ENCODE results near the gene NSUN5.

GRCh38 chr7:73354821-73355220, 46.2 kb upstream of the NSUN5 start:
- TF ChIP-seq MXD4 (CRISPR knock-in tag; IDR thresholded peaks at IDR 0.05; ENCODE audit: borderline replicate concordance) = no peak
- TF ChIP-seq ETV6 (CRISPR knock-in tag; IDR thresholded peaks at IDR 0.05) = no peak
- TF ChIP-seq, protein P1, sequence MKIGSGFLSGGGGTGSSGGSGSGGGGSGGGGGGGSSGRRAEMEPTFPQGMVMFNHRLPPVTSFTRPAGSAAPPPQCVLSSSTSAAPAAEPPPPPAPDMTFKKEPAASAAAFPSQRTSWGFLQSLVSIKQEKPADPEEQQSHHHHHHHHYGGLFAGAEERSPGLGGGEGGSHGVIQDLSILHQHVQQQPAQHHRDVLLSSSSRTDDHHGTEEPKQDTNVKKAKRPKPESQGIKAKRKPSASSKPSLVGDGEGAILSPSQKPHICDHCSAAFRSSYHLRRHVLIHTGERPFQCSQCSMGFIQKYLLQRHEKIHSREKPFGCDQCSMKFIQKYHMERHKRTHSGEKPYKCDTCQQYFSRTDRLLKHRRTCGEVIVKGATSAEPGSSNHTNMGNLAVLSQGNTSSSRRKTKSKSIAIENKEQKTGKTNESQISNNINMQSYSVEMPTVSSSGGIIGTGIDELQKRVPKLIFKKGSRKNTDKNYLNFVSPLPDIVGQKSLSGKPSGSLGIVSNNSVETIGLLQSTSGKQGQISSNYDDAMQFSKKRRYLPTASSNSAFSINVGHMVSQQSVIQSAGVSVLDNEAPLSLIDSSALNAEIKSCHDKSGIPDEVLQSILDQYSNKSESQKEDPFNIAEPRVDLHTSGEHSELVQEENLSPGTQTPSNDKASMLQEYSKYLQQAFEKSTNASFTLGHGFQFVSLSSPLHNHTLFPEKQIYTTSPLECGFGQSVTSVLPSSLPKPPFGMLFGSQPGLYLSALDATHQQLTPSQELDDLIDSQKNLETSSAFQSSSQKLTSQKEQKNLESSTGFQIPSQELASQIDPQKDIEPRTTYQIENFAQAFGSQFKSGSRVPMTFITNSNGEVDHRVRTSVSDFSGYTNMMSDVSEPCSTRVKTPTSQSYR (CRISPR knock-in tag; IDR thresholded peaks at IDR 0.05) = no peak
- no peak for TF ChIP-seq ZNF121 (CRISPR knock-in tag; IDR thresholded peaks at IDR 0.05)
- no peak for TF ChIP-seq ZNF423 (CRISPR knock-in tag; IDR thresholded peaks at IDR 0.05)
